SK-N-SH (cell line): Measurements from ENCODE around the gene DNAH10. TPM values are rescaled to one million over a fixed set of nuclear protein-coding genes. Genes with fewer than 3 reads are reported as not detected.

Source experiments
- CTCF ChIA-PET: fragments of 300-600, 350-600 bp; formaldehyde crosslinking; extraction: SDS; loops from one replicate; lab custom pipeline; 2021; lab: Yijun Ruan, JAX
- POLR2A ChIA-PET: fragments of 350-600 bp; sonication (Branson Sonifier 250); formaldehyde crosslinking; extraction: SDS; loops from one replicate; lab custom pipeline; 2020; ENCODE audit warnings: antibody characterized with exemption, inconsistent platforms; lab: Yijun Ruan, JAX
- DNase-seq: peaks from one replicate; pipeline ENCODE4 v3.0.0; 2012
- H2AFZ ChIP-seq: fragments of 200-600 bp; sonication (generic); 2 replicates; pipeline ENCODE4 v1.8.1; 2016; ENCODE audit warnings: antibody characterized with exemption, mild to moderate bottlenecking, low read depth
- H3F3A ChIP-seq: fragments of 200-600 bp; sonication (generic); replicated peaks from 2 replicates; pipeline ENCODE3; 2016; ENCODE audit warnings: antibody characterized with exemption, mild to moderate bottlenecking; ENCODE audit not compliant: insufficient read depth
- H3K27ac ChIP-seq, 2 experiments: fragments of 200-500 bp in 1 of 2; fragments of 200-600 bp in 1 of 2; sonication (Bioruptor generic) in 1 of 2; sonication (generic), shearing (Covaris generic) in 1 of 2; 2 replicates each; pipeline versions ENCODE4 v1.5.1 to v1.6.1; 2014 to 2016; ENCODE audit warnings: low read depth in 2 of 2, inconsistent platforms in 1 of 2, low read length in 1 of 2, mild to moderate bottlenecking in 1 of 2, mixed read lengths in 1 of 2
- H3K27me3 ChIP-seq: fragments of 200-600 bp; sonication (generic), shearing (Covaris generic); 2 replicates; pipeline ENCODE4 v1.6.1; 2016; ENCODE audit warnings: mixed run types; ENCODE audit not compliant: insufficient read depth
- H3K36me3 ChIP-seq, 2 experiments: fragments of 200-500 bp in 1 of 2; fragments of 200-600 bp in 1 of 2; sonication (Bioruptor generic) in 1 of 2; sonication (generic) in 1 of 2; replicated peaks in 1 of 2; 2 replicates each; pipeline versions ENCODE3 to v1.5.1; 2014 to 2016; ENCODE audit warnings: low read length in 1 of 2, mild to moderate bottlenecking in 1 of 2; ENCODE audit not compliant: insufficient read depth in 2 of 2, control insufficient read depth in 1 of 2
- H3K4me1 ChIP-seq, 2 experiments: fragments of 200-500 bp in 1 of 2; fragments of 200-600 bp in 1 of 2; sonication (Bioruptor generic) in 1 of 2; sonication (generic), shearing (Covaris generic) in 1 of 2; 2 replicates each; pipeline versions ENCODE4 v1.5.1 to v1.6.1; 2014 to 2016; ENCODE audit warnings: low read depth in 1 of 2, low read length in 1 of 2, mixed run types in 1 of 2; ENCODE audit not compliant: insufficient read depth in 2 of 2, control insufficient read depth in 1 of 2
- H3K4me2 ChIP-seq: fragments of 200-600 bp; sonication (generic), shearing (Covaris generic); 2 replicates; pipeline ENCODE4 v1.6.1; 2017; ENCODE audit warnings: mixed run types
- H3K4me3 ChIP-seq, 2 experiments: fragments of 200-500 bp in 1 of 2; fragments of 200-600 bp in 1 of 2; sonication (Bioruptor generic) in 1 of 2; sonication (generic), shearing (Covaris generic) in 1 of 2; 2 replicates each; pipeline versions ENCODE4 v1.5.1 to v1.8.1; 2014 to 2016; ENCODE audit warnings: low read depth in 2 of 2, inconsistent platforms in 1 of 2, low read length in 1 of 2, mild to moderate bottlenecking in 1 of 2, mixed read lengths in 1 of 2, moderate library complexity in 1 of 2
- H3K79me2 ChIP-seq: fragments of 200-600 bp; sonication (generic); 2 replicates; pipeline ENCODE4 v1.8.1; 2017; ENCODE audit warnings: mild to moderate bottlenecking; ENCODE audit not compliant: insufficient read depth
- H3K9ac ChIP-seq: fragments of 200-600 bp; sonication (generic); 2 replicates; pipeline ENCODE4 v1.6.1; 2017; ENCODE audit warnings: mixed run types
- H3K9me2 ChIP-seq: fragments of 200-600 bp; sonication (generic); 2 replicates; pipeline ENCODE4 v1.6.1; 2017; ENCODE audit warnings: mixed run types
- H3K9me3 ChIP-seq: fragments of 200-600 bp; sonication (generic); 2 replicates; pipeline ENCODE4 v1.6.1; 2017; ENCODE audit warnings: mixed run types, mild to moderate bottlenecking, moderate library complexity
- H4K20me1 ChIP-seq: fragments of 200-600 bp; sonication (generic); 2 replicates; pipeline ENCODE4 v1.6.1; 2017; ENCODE audit warnings: mild to moderate bottlenecking, mixed run types; ENCODE audit not compliant: insufficient read depth
- CTCF ChIP-seq: fragments of 200-600 bp; sonication (generic); IDR thresholded peaks from 2 replicates; pipeline ENCODE4 v1.6.1; 2017; ENCODE audit warnings: antibody characterized with exemption, mild to moderate bottlenecking, moderate library complexity
- ELF1 ChIP-seq: IDR thresholded peaks from 2 replicates; pipeline ENCODE4 v1.4.0; 2012
- FOXJ3 ChIP-seq: sonication (generic); formaldehyde crosslinking; IDR thresholded peaks from 2 replicates; pipeline ENCODE4 v1.5.1; 2020; ENCODE audit warnings: mild to moderate bottlenecking, missing genetic modification reagents
- FOXM1 ChIP-seq: IDR thresholded peaks from 2 replicates; pipeline ENCODE4 v1.4.0; 2012; ENCODE audit warnings: low read depth, mild to moderate bottlenecking
- MAX ChIP-seq: IDR thresholded peaks from 2 replicates; pipeline ENCODE4 v1.4.0; 2012; ENCODE audit warnings: low read depth
- MXI1 ChIP-seq: IDR thresholded peaks from 2 replicates; pipeline ENCODE4 v1.6.1; 2012; ENCODE audit warnings: mild to moderate bottlenecking, low read depth, low read length, improper control_type of control experiment
- NFIC ChIP-seq: IDR thresholded peaks from 2 replicates; pipeline ENCODE4 v1.4.0; 2012; ENCODE audit warnings: borderline replicate concordance
- NRF1 ChIP-seq: IDR thresholded peaks from 2 replicates; pipeline ENCODE4 v1.6.1; 2012; ENCODE audit warnings: low read depth, mild to moderate bottlenecking, low read length
- POLR2AphosphoS5 ChIP-seq: IDR thresholded peaks from 2 replicates; pipeline ENCODE4 v1.6.1; 2012; ENCODE audit warnings: low read depth, low read length
- RCOR1 ChIP-seq: fragments of 150-350 bp; IDR thresholded peaks from 2 replicates; pipeline ENCODE4 v1.6.1; 2017; ENCODE audit warnings: antibody characterized with exemption, low read length
- RFX5 ChIP-seq: IDR thresholded peaks from 2 replicates; pipeline ENCODE4 v1.6.1; 2012; ENCODE audit warnings: mild to moderate bottlenecking, improper control_type of control experiment, low read length
- RXRA ChIP-seq: IDR thresholded peaks from 2 replicates; pipeline ENCODE4 v1.4.0; 2012; ENCODE audit warnings: low read depth, mild to moderate bottlenecking, borderline replicate concordance
- SIN3A ChIP-seq: IDR thresholded peaks from 2 replicates; pipeline ENCODE4 v1.6.1; 2012; ENCODE audit warnings: low read depth, mild to moderate bottlenecking, low read length, moderate library complexity, borderline replicate concordance
- SMC3 ChIP-seq: IDR thresholded peaks from 2 replicates; pipeline ENCODE4 v1.6.1; 2012; ENCODE audit warnings: low read depth, low read length, improper control_type of control experiment
- TEAD4 ChIP-seq: IDR thresholded peaks from 2 replicates; pipeline ENCODE4 v1.4.0; 2012; ENCODE audit warnings: mild to moderate bottlenecking, borderline replicate concordance; ENCODE audit not compliant: insufficient read depth
- ZBTB33 ChIP-seq: IDR thresholded peaks from 2 replicates; pipeline ENCODE4 v1.4.0; 2012; ENCODE audit warnings: low read depth, borderline replicate concordance
- whole genome bisulfite sequencing: methylation state at CpG from one replicate; pipeline ENCODE4 v1.1.6; 2017; ENCODE audit warnings: low lambda C conversion rate; 5-methylcytosine and 5-hydroxymethylcytosine counted together
- polyA plus RNA-seq, 3 experiments: library from polyadenylated mRNA; depleted of rRNA; stranded (reverse); fragments of >200 nt; gene quantifications; 2 replicates each; pipeline ENCODE4 v1.2.3, GENCODE V29; 2012

The DNAH10 gene
- polyA plus RNA-seq, 1 of the 3 experiments (the other 2 are of a cell fraction) = 0.13 TPM

DNA sequence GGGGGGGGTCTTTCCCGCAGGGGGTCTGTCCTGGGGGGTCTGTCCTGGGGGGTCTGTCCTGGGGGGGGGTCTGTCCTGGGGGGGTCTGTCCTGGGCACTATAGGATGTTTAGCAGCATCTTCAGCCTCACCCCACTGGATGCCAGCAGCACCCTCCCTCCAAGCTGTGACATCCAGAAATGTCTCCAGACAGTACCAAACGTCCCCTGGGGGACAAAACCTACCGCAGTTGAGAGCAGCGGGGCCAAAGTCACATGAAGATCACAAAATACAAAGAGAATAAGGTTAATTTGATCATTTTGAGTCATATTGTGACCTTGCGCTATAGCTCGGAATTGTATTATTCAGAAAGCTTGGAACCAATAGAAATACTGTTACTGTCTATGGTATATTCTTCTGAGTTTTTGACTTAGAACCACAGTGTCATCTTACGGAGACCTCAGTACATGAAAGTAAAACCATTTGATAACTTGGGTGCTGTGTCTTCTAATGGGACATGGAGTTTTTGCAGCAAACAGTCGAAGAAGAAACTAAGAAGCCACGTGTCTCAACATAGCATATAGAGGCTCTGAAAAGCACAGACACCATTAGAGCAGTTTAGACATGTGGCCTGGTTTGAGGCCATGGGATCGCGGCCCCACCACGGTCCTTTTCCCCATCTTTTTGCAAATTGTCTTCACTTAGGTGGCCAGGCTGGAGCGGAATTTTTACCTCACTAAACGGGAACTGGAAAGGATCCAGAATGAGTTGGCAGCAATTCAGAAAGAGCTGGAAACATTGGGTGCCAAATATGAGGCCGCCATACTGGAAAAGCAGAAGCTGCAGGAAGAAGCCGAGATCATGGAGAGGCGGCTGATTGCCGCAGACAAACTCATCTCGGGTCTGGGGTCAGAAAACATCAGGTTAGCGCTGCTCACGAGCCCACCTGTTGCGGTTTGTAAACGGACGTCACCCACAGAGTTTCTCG lies 150.6 kb downstream of the DNAH10 start:
- Histone ChIP-seq H3K9ac (no peak overlapping the region), H3K4me3 (no peak overlapping the region), H3K9me3 (no peaks in the 10 kb centered on the region), H2AFZ (no peak overlapping the region), H3F3A (peaks cover 13% of the 10 kb centered on the region), H3K27me3 (no peaks in the 10 kb centered on the region), H3K36me3 (no peaks in the 10 kb centered on the region), H4K20me1 (no peaks in the 10 kb centered on the region), H3K79me2 (no peaks in the 10 kb centered on the region), H3K27ac (no peak overlapping the region), H3K4me1 (peaks cover 0 to 6% of the 10 kb centered on the region in 2 experiments; a peak in 1 of 4 replicates), H3K9me2 (no peaks in the 10 kb centered on the region), H3K4me2 (no peak overlapping the region)
- peak; percentile 44 for DNase-seq
- no peak for TF ChIP-seq RXRA
- TF ChIP-seq FOXJ3 = no peak
- TF ChIP-seq SMC3 = no peak
- TF ChIP-seq MAX = no peak
- no peak for TF ChIP-seq FOXM1
- TF ChIP-seq SIN3A = no peak
- TF ChIP-seq RCOR1 = no peak
- TF ChIP-seq MXI1 = no peak
- no peak for TF ChIP-seq NRF1
- no peak for TF ChIP-seq NFIC
- no peak for TF ChIP-seq RFX5
- CTCF ChIA-PET = interaction anchor here (0.8 to 1.5 kb wide), 2 partner anchors 20 to 27 kb away, joined by 3 to 4 read pairs; no protein-coding TSS in a partner anchor
- POLR2A ChIA-PET = no interaction called here
- 82% methylated on average over 24 of the region's 25 CpGs for WGBS

DNA sequence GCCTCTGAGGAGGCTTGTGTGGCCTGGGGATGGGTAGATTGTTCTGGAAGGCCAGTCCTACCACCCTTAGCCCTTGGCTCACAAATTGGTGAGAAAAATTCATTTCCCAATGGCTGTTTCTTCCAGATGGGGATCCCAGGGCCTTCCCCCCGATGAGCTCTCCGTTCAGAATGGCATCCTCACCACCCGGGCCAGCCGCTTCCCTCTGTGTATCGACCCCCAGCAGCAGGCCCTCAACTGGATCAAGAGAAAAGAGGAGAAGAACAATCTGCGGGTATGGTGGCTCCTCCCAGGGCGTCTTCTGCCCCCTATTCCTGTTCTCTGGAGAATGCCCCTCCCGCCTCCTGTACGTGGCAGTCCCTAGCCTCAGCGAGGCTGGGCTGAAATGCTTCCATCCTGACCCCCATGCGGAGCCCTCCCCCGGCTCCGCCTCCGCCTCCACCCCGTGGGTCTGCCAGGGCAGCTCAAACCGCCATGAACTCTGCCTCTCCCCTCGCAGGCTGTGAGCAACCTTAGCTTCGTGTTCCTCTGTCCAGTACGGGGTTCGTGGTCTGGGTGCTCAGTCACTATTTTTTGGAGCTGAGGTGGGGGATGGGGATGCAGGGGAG lies 152.7 kb downstream of the DNAH10 start:
- Histone ChIP-seq H3K9ac (no peak overlapping the region), H3K4me3 (no peak overlapping the region), H2AFZ (no peak overlapping the region), H3K9me3 (no peaks in the 10 kb centered on the region), H3K36me3 (no peaks in the 10 kb centered on the region), H3K9me2 (no peaks in the 10 kb centered on the region), H3K4me2 (no peak overlapping the region), H3K27me3 (no peaks in the 10 kb centered on the region), H3F3A (peaks cover 13% of the 10 kb centered on the region), H3K27ac (no peak overlapping the region), H3K79me2 (no peaks in the 10 kb centered on the region), H4K20me1 (no peaks in the 10 kb centered on the region), H3K4me1 (no peaks in the 10 kb centered on the region; a peak in 1 of 4 replicates)
- no peak for TF ChIP-seq POLR2AphosphoS5
- TF ChIP-seq ZBTB33 = no peak
- TF ChIP-seq ELF1 = no peak
- TF ChIP-seq TEAD4 = no peak
- TF ChIP-seq CTCF = no peak
- TF ChIP-seq SIN3A = no peak
- no peak for DNase-seq
- ChIA-PET CTCF (interaction anchor here (1.4 kb wide), 1 partner anchor 10 kb away, joined by 6 read pairs; no protein-coding TSS in a partner anchor), POLR2A (no interaction called here)
- WGBS = 86% methylated on average over 15 of the region's 20 CpGs
